HG02885 (cell line): ENCODE measurements around the gene RERE.

Experiments used
- ATAC-seq: cut with Tn5 transposase; IDR thresholded peaks from one replicate; pipeline ENCODE4 v1.9.1; 2021; ENCODE audit warnings: mild to moderate bottlenecking; ENCODE audit not compliant: unreplicated experiment, poor library complexity

Gene RERE

GRCh38 chr1:8473891-8474300, 343.5 kb downstream of the RERE start:
- ATAC-seq, result no peak

- ATAC-seq, result no peak
Measured at GRCh38 chr1:8473121-8473875, 344.1 kb downstream of the RERE start.

- no peak for ATAC-seq
Measured at GRCh38 chr1:8472668-8473067, 344.8 kb downstream of the RERE start.

GRCh38 chr1:8471451-8471850, 346.0 kb downstream of the RERE start:
- ATAC-seq, result no peak

GRCh38 chr1:8468751-8469150, 348.7 kb downstream of the RERE start:
- no peak for ATAC-seq

- no peak for ATAC-seq
Measured at GRCh38 chr1:8467308-8467707, 350.1 kb downstream of the RERE start.

GRCh38 chr1:8465692-8466091, 351.7 kb downstream of the RERE start:
- ATAC-seq, result no peak

GRCh38 chr1:8465013-8465412, 352.4 kb downstream of the RERE start:
- no peak for ATAC-seq

GRCh38 chr1:8464377-8464776, 353.1 kb downstream of the RERE start:
- ATAC-seq, result no peak

- ATAC-seq, result no peak
Measured at GRCh38 chr1:8463144-8463927, 354.1 kb downstream of the RERE start.

- ATAC-seq, result no peak
Measured at GRCh38 chr1:8462371-8462892, 355.0 kb downstream of the RERE start.

GRCh38 chr1:8461351-8462110, 355.9 kb downstream of the RERE start:
- ATAC-seq, result no peak

GRCh38 chr1:8460784-8461183, 356.7 kb downstream of the RERE start:
- ATAC-seq, result no peak

- no peak for ATAC-seq
Measured at GRCh38 chr1:8460132-8460544, 357.3 kb downstream of the RERE start.

- ATAC-seq, result no peak
Measured at GRCh38 chr1:8458607-8459006, 358.8 kb downstream of the RERE start.

- no peak for ATAC-seq
Measured at GRCh38 chr1:8457760-8458381, 359.6 kb downstream of the RERE start.

GRCh38 chr1:8456991-8457390, 360.4 kb downstream of the RERE start:
- ATAC-seq, result no peak

GRCh38 chr1:8456308-8456912, 361.0 kb downstream of the RERE start:
- no peak for ATAC-seq

- ATAC-seq, result no peak
Measured at GRCh38 chr1:8455700-8456307, 361.6 kb downstream of the RERE start.
